HCT116 (cell line): ENCODE data around the gene CERS6. TPM values are rescaled to one million over a fixed set of nuclear protein-coding genes. Genes with fewer than 3 reads are reported as not detected.

Experiments
- ATAC-seq: fragments of 200-7000 bp; cut with Tn5 transposase; 2 replicates; pipeline ENCODE4 v1.9.1; 2020; ENCODE audit warnings: mild to moderate bottlenecking, moderate library complexity
- BruUV-seq: library from RNA; stranded (reverse); fragments of 400-500 nt; replicated peaks from 2 replicates; lab custom pipeline; 2021; lab: Mats Ljungman, UMichigan
- CTCF ChIA-PET: fragments of 300-600 bp; sonication (Branson Sonifier 250); formaldehyde crosslinking; loops from one replicate; lab custom pipeline; 2021; ENCODE audit warnings: antibody characterized with exemption; lab: Charles Lee
- POLR2A ChIA-PET: fragments of 300-600, 350-600 bp; sonication (Branson Sonifier 250); formaldehyde crosslinking; loops from one replicate; lab custom pipeline; 2021; ENCODE audit warnings: antibody characterized with exemption; lab: Charles Lee
- RAD21 ChIA-PET, 2 experiments: fragments of 300-600 bp; sonication (Branson Sonifier 250); formaldehyde crosslinking; loops; one replicate each; lab custom pipeline; 2023; ENCODE audit warnings: low total read pairs in 2 of 2; ENCODE audit not compliant: uncharacterized antibody in 2 of 2, unreplicated experiment in 2 of 2, low non-redundant PET in 1 of 2; lab: Charles Lee
- DNase-seq: peaks from one replicate; pipeline ENCODE4 v3.0.0-alpha.2; 2010; ENCODE audit warnings: low read depth, low spot score
- H2AFZ ChIP-seq: fragments of 200-600 bp; shearing (Covaris generic), sonication (generic); 2 replicates; pipeline ENCODE4 v1.6.1; 2017; ENCODE audit warnings: low read depth, mixed run types, mixed read lengths, antibody characterized with exemption, low read length; ENCODE audit not compliant: poor library complexity, severe bottlenecking
- H3K27ac ChIP-seq: 2 replicates; pipeline ENCODE4 v1.5.1; 2012; ENCODE audit warnings: low read depth, low read length
- H3K27me3 ChIP-seq: fragments of 200-600 bp; sonication (generic); 2 replicates; pipeline ENCODE4 v1.6.1; 2016; ENCODE audit warnings: mixed run types, low read length, mixed read lengths; ENCODE audit not compliant: insufficient read depth
- H3K36me3 ChIP-seq, 2 experiments: fragments of 200-500 bp in 1 of 2; fragments of 200-600 bp in 1 of 2; sonication (Bioruptor generic) in 1 of 2; sonication (generic) in 1 of 2; 2 replicates each; pipeline versions ENCODE4 v1.5.1 to v1.6.1; 2014 to 2016; ENCODE audit warnings: low read length in 2 of 2, inconsistent platforms in 1 of 2, mixed read lengths in 1 of 2, mixed run types in 1 of 2; ENCODE audit not compliant: insufficient read depth in 2 of 2, control insufficient read depth in 1 of 2
- H3K4me1 ChIP-seq, 2 experiments: fragments of 200-600 bp in 1 of 2; sonication (generic) in 1 of 2; 2 replicates each; pipeline versions ENCODE4 v1.5.1 to v1.6.1; 2012 to 2017; ENCODE audit warnings: low read length in 2 of 2, inconsistent platforms in 1 of 2, mild to moderate bottlenecking in 1 of 2, mixed read lengths in 1 of 2, mixed run types in 1 of 2, moderate library complexity in 1 of 2; ENCODE audit not compliant: insufficient read depth in 2 of 2, control insufficient read depth in 1 of 2
- H3K4me2 ChIP-seq: fragments of 200-600 bp; sonication (generic); 2 replicates; pipeline ENCODE4 v1.6.1; 2017; ENCODE audit warnings: mixed run types, low read length, mixed read lengths
- H3K4me3 ChIP-seq, 2 experiments: fragments of 200-600 bp in 1 of 2; sonication (generic) in 1 of 2; replicated peaks in 1 of 2; 2 replicates each; pipeline ENCODE4 v1.5.1; 2011 to 2016; ENCODE audit warnings: low read length in 2 of 2, control low read depth in 1 of 2, low read depth in 1 of 2, mild to moderate bottlenecking in 1 of 2, mixed read lengths in 1 of 2, mixed run types in 1 of 2
- H3K79me2 ChIP-seq: fragments of 200-600 bp; sonication (generic); 2 replicates; pipeline ENCODE4 v1.6.1; 2017; ENCODE audit warnings: mild to moderate bottlenecking, mixed run types, low read length, moderate library complexity, mixed read lengths; ENCODE audit not compliant: insufficient read depth
- H3K9ac ChIP-seq: fragments of 200-600 bp; sonication (generic); 2 replicates; pipeline ENCODE4 v1.6.1; 2016; ENCODE audit warnings: low read length, mixed read lengths
- H3K9me2 ChIP-seq: fragments of 200-600 bp; sonication (generic), shearing (Covaris generic); 2 replicates; pipeline ENCODE4 v1.6.1; 2017; ENCODE audit warnings: mixed run types, mild to moderate bottlenecking, moderate library complexity; ENCODE audit not compliant: insufficient read depth
- H3K9me3 ChIP-seq, 2 experiments: fragments of 200-500 bp in 1 of 2; fragments of 200-600 bp in 1 of 2; sonication (Bioruptor generic) in 1 of 2; sonication (generic) in 1 of 2; 2 replicates each; pipeline ENCODE4 v1.6.1; 2014 to 2017; ENCODE audit warnings: low read length in 2 of 2, mixed read lengths in 2 of 2, inconsistent platforms in 1 of 2, low read depth in 1 of 2, mild to moderate bottlenecking in 1 of 2, mixed run types in 1 of 2, moderate library complexity in 1 of 2; ENCODE audit not compliant: control insufficient read depth in 1 of 2, insufficient read depth in 1 of 2
- H4K20me1 ChIP-seq: fragments of 200-600 bp; sonication (generic), shearing (Covaris generic); 2 replicates; pipeline ENCODE4 v1.6.1; 2017; ENCODE audit warnings: mixed run types, mild to moderate bottlenecking, moderate library complexity; ENCODE audit not compliant: insufficient read depth
- CBX3 ChIP-seq: IDR thresholded peaks from 2 replicates; pipeline ENCODE4 v1.6.1; 2012; ENCODE audit warnings: low read depth
- EZH2 ChIP-seq: fragments of 200-600 bp; sonication (generic); IDR thresholded peaks from 2 replicates; pipeline ENCODE4 v1.6.1; 2017; ENCODE audit warnings: antibody characterized with exemption, mixed run types
- FOSL1 ChIP-seq: IDR thresholded peaks from 2 replicates; pipeline ENCODE4 v1.6.1; 2012; ENCODE audit warnings: low read depth
- JUND ChIP-seq: IDR thresholded peaks from 2 replicates; pipeline ENCODE4 v1.6.1; 2012
- POLR2A ChIP-seq: IDR thresholded peaks from 2 replicates; pipeline ENCODE4 v1.7.0; 2011; ENCODE audit warnings: borderline replicate concordance; ENCODE audit not compliant: insufficient read depth, insufficient read length; ENCODE audit errors: extremely low read depth
- POLR2AphosphoS5 ChIP-seq: IDR thresholded peaks from 2 replicates; pipeline ENCODE4 v1.6.1; 2011; ENCODE audit warnings: mild to moderate bottlenecking, low read depth, low read length, moderate library complexity
- RAD21 ChIP-seq: IDR thresholded peaks from 2 replicates; pipeline ENCODE4 v1.6.1; 2012; ENCODE audit warnings: low read depth, mild to moderate bottlenecking
- SIN3A ChIP-seq: IDR thresholded peaks from 2 replicates; pipeline ENCODE4 v1.6.1; 2012; ENCODE audit warnings: low read depth
- SP1 ChIP-seq: IDR thresholded peaks from 2 replicates; pipeline ENCODE4 v1.6.1; 2012; ENCODE audit warnings: low read depth
- SRF ChIP-seq: IDR thresholded peaks from 2 replicates; pipeline ENCODE4 v1.6.1; 2012; ENCODE audit warnings: low read depth
- TCF7L2 ChIP-seq: IDR thresholded peaks from 2 replicates; pipeline ENCODE4 v1.7.0; 2011; ENCODE audit warnings: borderline replicate concordance, inconsistent platforms; ENCODE audit not compliant: insufficient read depth, insufficient read length; ENCODE audit errors: extremely low read depth
- YY1 ChIP-seq: IDR thresholded peaks from 2 replicates; pipeline ENCODE4 v1.6.1; 2011; ENCODE audit warnings: low read length, low read depth, moderate library complexity, mild to moderate bottlenecking; ENCODE audit not compliant: insufficient replicate concordance; ENCODE audit errors: extremely low read depth
- ZNF274 ChIP-seq: fragments of 200-500 bp; sonication (Bioruptor generic); IDR thresholded peaks from 2 replicates; pipeline ENCODE4 v1.6.1; 2014; ENCODE audit warnings: mild to moderate bottlenecking, low read depth, low read length, inconsistent platforms
- intact Hi-C: fragments of 100-400 bp; cut with micrococcal nuclease; formaldehyde crosslinking; loops from 2 replicates; pipeline ENCODE4 v1.10.0; 2022
- total RNA-seq: library from RNA; stranded (reverse); gene quantifications from one replicate; pipeline ENCODE4 v1.2.1, GENCODE V29; 2021; ENCODE audit not compliant: unreplicated experiment
- TF ChIP-seq, protein P1 (sequence below): IDR thresholded peaks from 2 replicates; pipeline ENCODE4 v1.6.1; 2011; ENCODE audit warnings: mild to moderate bottlenecking, low read length, moderate library complexity; ENCODE audit not compliant: insufficient replicate concordance; ENCODE audit errors: extremely low read depth
- TF ChIP-seq, protein P2 (sequence below): IDR thresholded peaks from 2 replicates; pipeline ENCODE4 v1.6.1; 2012
- TF ChIP-seq, protein P3 (sequence below), 3 experiments: fragments of 200-600 bp in 1 of 3; sonication (generic) in 1 of 3; IDR thresholded peaks in 2 of 3; conservative IDR thresholded peaks in 1 of 3; 2 replicates each; pipeline ENCODE4 v1.5.1; 2012 to 2017; ENCODE audit warnings: low read depth in 2 of 3, low read length in 2 of 3, antibody characterized with exemption in 1 of 3, borderline replicate concordance in 1 of 3, control low read depth in 1 of 3, mild to moderate bottlenecking in 1 of 3, mixed read lengths in 1 of 3, mixed run types in 1 of 3, moderate library complexity in 1 of 3; ENCODE audit not compliant: insufficient read depth in 1 of 3

CERS6 gene
- total RNA-seq, 1 experiment from 2014 or later = 37.0 TPM

DNA sequence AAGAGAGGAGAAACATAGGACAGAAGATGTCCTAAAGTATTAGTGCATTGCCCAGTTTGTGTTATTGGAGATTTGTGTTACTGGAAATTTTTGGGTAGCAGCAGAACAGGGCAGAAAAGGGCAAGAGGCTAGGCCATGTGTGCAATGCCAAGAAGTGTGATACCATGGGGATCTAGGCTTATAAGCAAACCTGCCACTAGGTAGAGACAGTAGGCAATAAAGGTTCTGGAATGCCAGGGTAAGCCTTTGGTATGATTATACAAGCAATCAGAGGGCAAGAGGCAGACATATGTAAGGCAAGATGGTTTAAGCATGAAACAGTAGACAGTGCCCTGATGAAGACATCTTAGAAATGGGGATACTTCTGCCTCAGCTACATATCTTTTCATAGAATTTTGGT, 12.3 kb upstream of the CERS6 start (continued):
- TF ChIP-seq, protein P1, sequence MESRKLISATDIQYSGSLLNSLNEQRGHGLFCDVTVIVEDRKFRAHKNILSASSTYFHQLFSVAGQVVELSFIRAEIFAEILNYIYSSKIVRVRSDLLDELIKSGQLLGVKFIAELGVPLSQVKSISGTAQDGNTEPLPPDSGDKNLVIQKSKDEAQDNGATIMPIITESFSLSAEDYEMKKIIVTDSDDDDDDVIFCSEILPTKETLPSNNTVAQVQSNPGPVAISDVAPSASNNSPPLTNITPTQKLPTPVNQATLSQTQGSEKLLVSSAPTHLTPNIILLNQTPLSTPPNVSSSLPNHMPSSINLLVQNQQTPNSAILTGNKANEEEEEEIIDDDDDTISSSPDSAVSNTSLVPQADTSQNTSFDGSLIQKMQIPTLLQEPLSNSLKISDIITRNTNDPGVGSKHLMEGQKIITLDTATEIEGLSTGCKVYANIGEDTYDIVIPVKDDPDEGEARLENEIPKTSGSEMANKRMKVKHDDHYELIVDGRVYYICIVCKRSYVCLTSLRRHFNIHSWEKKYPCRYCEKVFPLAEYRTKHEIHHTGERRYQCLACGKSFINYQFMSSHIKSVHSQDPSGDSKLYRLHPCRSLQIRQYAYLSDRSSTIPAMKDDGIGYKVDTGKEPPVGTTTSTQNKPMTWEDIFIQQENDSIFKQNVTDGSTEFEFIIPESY = no peak
- TF ChIP-seq, protein P2, sequence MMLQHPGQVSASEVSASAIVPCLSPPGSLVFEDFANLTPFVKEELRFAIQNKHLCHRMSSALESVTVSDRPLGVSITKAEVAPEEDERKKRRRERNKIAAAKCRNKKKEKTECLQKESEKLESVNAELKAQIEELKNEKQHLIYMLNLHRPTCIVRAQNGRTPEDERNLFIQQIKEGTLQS = no peak
- no peak for TF ChIP-seq FOSL1
- no peak for TF ChIP-seq CBX3

DNA sequence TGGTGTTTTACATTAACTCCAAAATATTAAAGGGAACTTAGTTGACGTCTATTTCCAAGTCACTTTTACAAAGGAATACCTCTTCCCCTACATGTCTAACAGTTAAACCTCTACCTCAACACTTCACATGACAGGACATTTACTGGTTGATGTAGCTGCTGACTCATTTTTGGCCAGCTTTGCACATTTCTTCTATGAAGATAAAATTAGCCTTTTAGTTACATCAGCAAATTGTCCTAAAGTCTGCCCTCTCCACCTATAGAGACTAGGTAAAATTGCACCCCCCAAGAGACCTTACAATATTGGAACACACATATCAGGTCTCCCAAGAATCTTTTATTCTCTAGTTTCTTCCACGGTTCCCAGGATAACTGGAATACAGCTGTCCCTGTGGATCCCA, 10.1 kb upstream of the CERS6 start:
- H3K4me1 ChIP-seq = no peaks in the 10 kb centered on the region
- ChIA-PET RAD21 (no interaction called here), CTCF (no interaction called here), POLR2A (no interaction called here)
- no peak overlapping the region for H2AFZ ChIP-seq
- no peaks in the 10 kb centered on the region for H3K79me2 ChIP-seq
- BruUV-seq = no TSS peak
- ATAC-seq (no peak), DNase-seq (no peak)
- H3K9me3 ChIP-seq = no peaks in the 10 kb centered on the region
- TF ChIP-seq JUND (no peak), YY1 (no peak), SP1 (no peak), EZH2 (no peak), SIN3A (no peak), ZNF274 (no peak), POLR2AphosphoS5 (no peak), TCF7L2 (no peak), POLR2A (no peak), SRF (no peak), RAD21 (no peak)
- TF ChIP-seq, protein P1 = no peak
- TF ChIP-seq, protein P2 = no peak
- TF ChIP-seq, protein P3, sequence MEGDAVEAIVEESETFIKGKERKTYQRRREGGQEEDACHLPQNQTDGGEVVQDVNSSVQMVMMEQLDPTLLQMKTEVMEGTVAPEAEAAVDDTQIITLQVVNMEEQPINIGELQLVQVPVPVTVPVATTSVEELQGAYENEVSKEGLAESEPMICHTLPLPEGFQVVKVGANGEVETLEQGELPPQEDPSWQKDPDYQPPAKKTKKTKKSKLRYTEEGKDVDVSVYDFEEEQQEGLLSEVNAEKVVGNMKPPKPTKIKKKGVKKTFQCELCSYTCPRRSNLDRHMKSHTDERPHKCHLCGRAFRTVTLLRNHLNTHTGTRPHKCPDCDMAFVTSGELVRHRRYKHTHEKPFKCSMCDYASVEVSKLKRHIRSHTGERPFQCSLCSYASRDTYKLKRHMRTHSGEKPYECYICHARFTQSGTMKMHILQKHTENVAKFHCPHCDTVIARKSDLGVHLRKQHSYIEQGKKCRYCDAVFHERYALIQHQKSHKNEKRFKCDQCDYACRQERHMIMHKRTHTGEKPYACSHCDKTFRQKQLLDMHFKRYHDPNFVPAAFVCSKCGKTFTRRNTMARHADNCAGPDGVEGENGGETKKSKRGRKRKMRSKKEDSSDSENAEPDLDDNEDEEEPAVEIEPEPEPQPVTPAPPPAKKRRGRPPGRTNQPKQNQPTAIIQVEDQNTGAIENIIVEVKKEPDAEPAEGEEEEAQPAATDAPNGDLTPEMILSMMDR (IDR thresholded peaks at IDR 0.05 in 2 of 3, conservative IDR thresholded peaks at IDR 0.05 in 1 of 3; ENCODE audit: borderline replicate concordance in 1 of 3, insufficient read depth in 1 of 3, low read depth in 2 of 3, low read length in 2 of 3) = no peak
- no peaks in the 10 kb centered on the region for H3K36me3 ChIP-seq
- intact Hi-C loops = no loop called here
- H3K9me2 ChIP-seq = no peaks in the 10 kb centered on the region
- H4K20me1 ChIP-seq = no peaks in the 10 kb centered on the region
- no peaks in the 10 kb centered on the region for H3K27me3 ChIP-seq
- H3K4me3 ChIP-seq = no peak overlapping the region
- H3K9ac ChIP-seq = no peak overlapping the region
- H3K4me2 ChIP-seq = no peak overlapping the region
- H3K27ac ChIP-seq = no peak overlapping the region
